Panc1 (cell line): ENCODE results near the gene SEC16A. TPM values are rescaled to one million over a fixed set of nuclear protein-coding genes. Genes with fewer than 3 reads are reported as not detected.
A peak's percentile ranks its signal among the peaks of the same experiment; 100 is the strongest.

Source experiments
- ATAC-seq: fragments of 200-7000 bp; cut with Tn5 transposase; 2 replicates; pipeline ENCODE4 v1.9.1; 2020; ENCODE audit warnings: mild to moderate bottlenecking, moderate library complexity
- BruUV-seq: library from RNA; stranded (reverse); fragments of 400-500 nt; replicated peaks from 2 replicates; lab custom pipeline; 2021; lab: Mats Ljungman, UMichigan
- CTCF ChIA-PET: fragments of 300-600 bp; sonication (Branson Sonifier 250); formaldehyde crosslinking; loops from one replicate; lab custom pipeline; 2022; ENCODE audit warnings: antibody characterized with exemption; lab: Charles Lee
- POLR2A ChIA-PET: fragments of 300-600 bp; sonication (Branson Sonifier 250); formaldehyde crosslinking; loops from one replicate; lab custom pipeline; 2022; ENCODE audit warnings: antibody characterized with exemption; lab: Charles Lee
- DNase-seq: peaks from one replicate; pipeline ENCODE4 v3.0.0-alpha.2; 2010; ENCODE audit warnings: low read depth, low spot score
- H3K27ac ChIP-seq: 2 replicates; pipeline ENCODE4 v1.5.1; 2011; ENCODE audit warnings: mild to moderate bottlenecking, low read length, inconsistent platforms
- H3K27me3 ChIP-seq: fragments of 200-500 bp; sonication (Bioruptor generic); 2 replicates; pipeline ENCODE4 v1.6.0; 2014; ENCODE audit warnings: low read length, inconsistent platforms; ENCODE audit not compliant: control insufficient read depth, insufficient read depth
- H3K36me3 ChIP-seq: fragments of 200-500 bp; sonication (Bioruptor generic); 2 replicates; pipeline ENCODE4 v1.5.1; 2014; ENCODE audit warnings: inconsistent platforms, mild to moderate bottlenecking, low read length, moderate library complexity; ENCODE audit not compliant: control insufficient read depth, insufficient read depth
- H3K4me1 ChIP-seq: 2 replicates; pipeline ENCODE4 v1.5.1; 2011; ENCODE audit warnings: inconsistent platforms, mild to moderate bottlenecking, low read length, moderate library complexity; ENCODE audit not compliant: control insufficient read depth, insufficient read depth
- H3K4me3 ChIP-seq, 2 experiments: 2 replicates each; pipeline ENCODE4 v1.5.1; 2011 to 2012; ENCODE audit warnings: low read depth in 2 of 2, low read length in 2 of 2, mild to moderate bottlenecking in 2 of 2, inconsistent platforms in 1 of 2, moderate library complexity in 1 of 2
- H3K9me3 ChIP-seq: fragments of 200-500 bp; sonication (Bioruptor generic); 2 replicates; pipeline ENCODE4 v1.5.1; 2014; ENCODE audit warnings: low read depth, mild to moderate bottlenecking, inconsistent platforms, low read length, moderate library complexity; ENCODE audit not compliant: control insufficient read depth, insufficient read depth
- CTCF ChIP-seq: fragments of 450-650 bp; IDR thresholded peaks from 2 replicates; pipeline ENCODE4 v1.5.1; 2017; ENCODE audit warnings: mild to moderate bottlenecking
- POLR2AphosphoS5 ChIP-seq: IDR thresholded peaks from 2 replicates; pipeline ENCODE4 v1.6.1; 2012; ENCODE audit warnings: mild to moderate bottlenecking, low read depth, low read length, moderate library complexity
- REST ChIP-seq, 2 experiments: IDR thresholded peaks; 2 replicates each; pipeline ENCODE4 v1.6.1; 2011 to 2012; ENCODE audit warnings: low read depth in 2 of 2, control low read depth in 1 of 2, low read length in 1 of 2, mild to moderate bottlenecking in 1 of 2, moderate library complexity in 1 of 2; ENCODE audit not compliant: insufficient read depth in 1 of 2
- SIN3A ChIP-seq: IDR thresholded peaks from 2 replicates; pipeline ENCODE4 v1.6.1; 2012; ENCODE audit warnings: low read depth, mild to moderate bottlenecking, low read length, moderate library complexity, borderline replicate concordance; ENCODE audit not compliant: insufficient read depth
- TCF7L2 ChIP-seq: IDR thresholded peaks from 2 replicates; pipeline ENCODE4 v1.6.1; 2011; ENCODE audit warnings: mild to moderate bottlenecking, low read depth, low read length, inconsistent platforms
- in situ Hi-C: cut with HindIII; loops from 2 replicates; pipeline ENCODE4 v1.10.0; 2016; ENCODE audit warnings: low sequenced_read_pairs, low pct_unique_long_range_greater_than_20kb
- intact Hi-C: fragments of 100-400 bp; cut with micrococcal nuclease; formaldehyde crosslinking; loops from one replicate; pipeline ENCODE4 v1.10.0; 2022; ENCODE audit not compliant: unreplicated experiment
- total RNA-seq: library from RNA; stranded (reverse); gene quantifications from one replicate; pipeline ENCODE4 v1.2.1, GENCODE V29; 2021; ENCODE audit not compliant: unreplicated experiment

Gene SEC16A
- total RNA-seq, 1 experiment from 2014 or later, result 76.5 TPM

- TF ChIP-seq TCF7L2, result no peak
- no peak for TF ChIP-seq POLR2AphosphoS5
- TF ChIP-seq SIN3A, result no peak
- ATAC-seq, result no peak
- H3K27me3 ChIP-seq, result no peaks in the 10 kb centered on the region
Observed at GRCh38 chr9:136494012-136494411, 11.2 kb upstream of the SEC16A start.

GRCh38 chr9:136493567-136493971, 10.7 kb upstream of the SEC16A start:
- DNase-seq (no peak), ATAC-seq (0 out of 2 replicates have a peak, but pooled peaks have one; percentile 51)
- Histone ChIP-seq H3K4me3 (no peak overlapping the region), H3K36me3 (no peaks in the 10 kb centered on the region), H3K9me3 (no peaks in the 10 kb centered on the region), H3K27ac (no peak overlapping the region), H3K27me3 (no peaks in the 10 kb centered on the region), H3K4me1 (no peaks in the 10 kb centered on the region)
- BruUV-seq, result no TSS peak
- ChIA-PET POLR2A (no interaction called here), CTCF (no interaction called here)
- in situ Hi-C loops (no loop called here), intact Hi-C loops (no loop called here)
- TF ChIP-seq CTCF (no peak), TCF7L2 (no peak), POLR2AphosphoS5 (no peak), SIN3A (no peak), REST (IDR thresholded peaks at IDR 0.05; ENCODE audit: insufficient read depth in 1 of 2, low read depth in 2 of 2, low read length in 1 of 2) (no peak)

More at GRCh38 chr9:136494012-136494411, 11.2 kb upstream of the SEC16A start:
- Histone ChIP-seq H3K4me3 (no peak overlapping the region), H3K4me1 (no peaks in the 10 kb centered on the region), H3K9me3 (no peaks in the 10 kb centered on the region), H3K36me3 (no peaks in the 10 kb centered on the region), H3K27ac (no peak overlapping the region)
- DNase-seq, result no peak
- no TSS peak for BruUV-seq
- CTCF ChIA-PET, result no interaction called here
- intact Hi-C loops (no loop called here), in situ Hi-C loops (no loop called here)
- POLR2A ChIA-PET, result no interaction called here

- ATAC-seq, result no peak
- Histone ChIP-seq H3K4me3 (no peak overlapping the region), H3K27me3 (no peaks in the 10 kb centered on the region), H3K9me3 (no peaks in the 10 kb centered on the region), H3K4me1 (no peaks in the 10 kb centered on the region), H3K36me3 (no peaks in the 10 kb centered on the region), H3K27ac (no peak overlapping the region)
- no peak for DNase-seq
- ChIA-PET CTCF (no interaction called here), POLR2A (no interaction called here)
- intact Hi-C loops (no loop called here), in situ Hi-C loops (no loop called here)
- BruUV-seq, result no TSS peak
- no peak for TF ChIP-seq REST (IDR thresholded peaks at IDR 0.05; ENCODE audit: insufficient read depth in 1 of 2, low read depth in 2 of 2, low read length in 1 of 2)
- no peak for TF ChIP-seq CTCF
- no peak for TF ChIP-seq SIN3A
- TF ChIP-seq TCF7L2, result no peak
- no peak for TF ChIP-seq POLR2AphosphoS5
Observed at GRCh38 chr9:136492978-136493522, 10.2 kb upstream of the SEC16A start.
